Erythroblast (primary cell): ENCODE results near the gene POU2F1.

Source experiments
- DNase-seq, 2 experiments: peaks; one replicate each; lab custom pipeline; 2025; lab: John Stamatoyannopoulos, UW
- GATA1 ChIP-seq: IDR thresholded peaks from 2 replicates; pipeline ENCODE4 v1.6.1; 2011; ENCODE audit warnings: low read depth, mild to moderate bottlenecking, control low read depth, low read length, moderate library complexity
- POLR2A ChIP-seq: IDR thresholded peaks from 2 replicates; pipeline ENCODE4 v1.6.1; 2011; ENCODE audit warnings: mild to moderate bottlenecking, low read length

POU2F1 gene

GRCh38 chr1:167463875-167464575 is 243.3 kb downstream of the POU2F1 start:
- TF ChIP-seq GATA1 (no peak), POLR2A (no peak)
- no peak for DNase-seq

- TF ChIP-seq GATA1 (no peak), POLR2A (no peak)
Observed at GRCh38 chr1:167465018-167465417, 244.3 kb downstream of the POU2F1 start.

GRCh38 chr1:167465743-167466142 is 245.1 kb downstream of the POU2F1 start:
- DNase-seq: no peak
- TF ChIP-seq POLR2A: no peak
- no peak for TF ChIP-seq GATA1

More at GRCh38 chr1:167465018-167465417, 244.3 kb downstream of the POU2F1 start:
- no peak for DNase-seq

GRCh38 chr1:167467126-167467710 is 246.5 kb downstream of the POU2F1 start:
- no peak for TF ChIP-seq POLR2A
- no peak for TF ChIP-seq GATA1
- no peak for DNase-seq

GRCh38 chr1:167467752-167468151 is 247.1 kb downstream of the POU2F1 start:
- TF ChIP-seq POLR2A (no peak), GATA1 (no peak)
- DNase-seq: no peak

- no peak for TF ChIP-seq GATA1
- TF ChIP-seq POLR2A: no peak
- no peak for DNase-seq
Observed at GRCh38 chr1:167469280-167469965, 248.7 kb downstream of the POU2F1 start.

- no peak for DNase-seq
- no peak for TF ChIP-seq POLR2A
- no peak for TF ChIP-seq GATA1
Observed at GRCh38 chr1:167471568-167471967, 250.9 kb downstream of the POU2F1 start.

- peak in 1 of 2 experiments; percentile 24 for DNase-seq
Observed at GRCh38 chr1:167472752-167473521, 252.3 kb downstream of the POU2F1 start.

GRCh38 chr1:167473761-167474160 is 253.1 kb downstream of the POU2F1 start:
- TF ChIP-seq GATA1: no peak
- no peak for TF ChIP-seq POLR2A
- DNase-seq: no peak

More at GRCh38 chr1:167472752-167473521, 252.3 kb downstream of the POU2F1 start:
- TF ChIP-seq GATA1 (no peak), POLR2A (no peak)

- DNase-seq: no peak
Observed at GRCh38 chr1:167474191-167474641, 253.5 kb downstream of the POU2F1 start.

GRCh38 chr1:167476061-167476460 is 255.4 kb downstream of the POU2F1 start:
- DNase-seq: no peak
- TF ChIP-seq POLR2A (no peak), GATA1 (no peak)

More at GRCh38 chr1:167474191-167474641, 253.5 kb downstream of the POU2F1 start:
- TF ChIP-seq POLR2A (no peak), GATA1 (no peak)
